GM12875 (cell line): Measurements from ENCODE around the gene LCE3B.

ENCODE experiments used
- H3K4me3 ChIP-seq: one replicate; pipeline ENCODE4 v1.5.1; 2011; ENCODE audit warnings: low read depth, low read length, control low read depth
- CTCF ChIP-seq: IDR thresholded peaks from 2 replicates; pipeline ENCODE4 v1.5.1; 2011; ENCODE audit warnings: low read depth, mild to moderate bottlenecking, control low read depth, inconsistent platforms, low read length, moderate library complexity, borderline replicate concordance; ENCODE audit not compliant: insufficient read depth

LCE3B gene

GRCh38 chr1:152656459-152656858 is 42.8 kb downstream of the LCE3B start:
- H3K4me3 ChIP-seq, result no peak overlapping the region
- TF ChIP-seq CTCF, result no peak

DNA sequence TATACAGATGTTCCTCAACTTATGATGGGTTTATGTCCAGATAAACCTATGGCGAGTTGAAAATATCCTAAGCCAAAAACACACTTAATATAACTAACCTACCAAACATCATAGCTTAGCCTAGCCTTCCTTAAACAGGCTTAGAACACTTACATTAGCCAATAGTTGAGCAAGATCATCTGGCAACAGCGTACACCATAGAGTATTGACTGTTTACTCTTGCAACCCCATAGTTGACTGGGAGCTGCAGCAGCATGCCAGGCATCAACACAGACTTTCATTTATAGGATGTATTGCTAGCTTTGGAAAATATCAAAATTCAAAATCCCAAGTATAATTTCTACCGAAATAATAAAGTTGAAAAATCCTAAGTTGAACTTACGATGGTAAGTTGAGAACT is 44.1 kb downstream of the LCE3B start:
- TF ChIP-seq CTCF, result no peak
- H3K4me3 ChIP-seq, result no peak overlapping the region

- H3K4me3 ChIP-seq, result no peak overlapping the region
- no peak for TF ChIP-seq CTCF
Measured at GRCh38 chr1:152658649-152659048, 45.0 kb downstream of the LCE3B start.

DNA sequence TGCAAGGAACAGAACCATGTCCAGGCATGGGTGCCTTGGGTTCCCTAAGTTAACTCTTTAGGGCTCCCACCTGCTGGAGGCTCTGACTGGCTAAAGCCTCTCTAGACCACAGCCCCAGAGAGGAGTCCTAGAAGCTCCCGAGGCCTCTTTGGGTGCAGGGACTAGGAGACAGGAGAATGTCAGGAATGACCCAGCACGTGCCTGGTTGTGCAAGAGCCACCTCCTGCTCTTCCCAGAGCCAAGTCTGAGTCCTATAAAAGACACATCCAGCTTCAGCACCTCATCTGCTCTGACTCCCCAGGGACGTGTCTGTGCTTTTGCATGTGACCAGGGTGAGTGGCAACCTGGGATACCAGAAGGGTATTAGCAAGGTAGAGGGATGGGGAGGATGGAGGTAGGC is 49.5 kb downstream of the LCE3B start, which contains the start of gene LCE2D:
Gene LCE2D, plus strand, starts transcription at position 283 of the 400 bp plus-strand sequence. CDS start 726 bp downstream, outside the sequence.
- H3K4me3 ChIP-seq, result no peak within 1 kb of the TSS
- TF ChIP-seq CTCF, result no peak
